Transverse colon (tissue), 4 donors: ENCODE results near the gene PHAF1. TPM values are rescaled to one million over a fixed set of nuclear protein-coding genes. Genes with fewer than 3 reads are reported as not detected.
A peak's percentile ranks its signal among the peaks of the same experiment; 100 is the strongest.

Source experiments
- DNase-seq: peaks from one replicate; pipeline ENCODE4 v3.0.0-alpha.2; 2019
- H3K27ac ChIP-seq, 4 donors: fragments of 200-600 bp; sonication (generic); 2 replicates each; pipeline ENCODE4 v1.5.1; 2016 to 2018; ENCODE audit warnings: inconsistent platforms in 4 of 4
- H3K27me3 ChIP-seq: fragments of 200-600 bp; sonication (generic); 2 replicates; pipeline ENCODE4 v1.5.1; 2017; ENCODE audit warnings: inconsistent platforms
- H3K36me3 ChIP-seq, 4 donors: fragments of 200-600 bp; sonication (generic); 2 replicates each; pipeline ENCODE4 v1.5.1; 2017 to 2019; ENCODE audit warnings: inconsistent platforms in 4 of 4
- H3K4me1 ChIP-seq, 4 donors: fragments of 200-600 bp; sonication (generic); 2 replicates each; pipeline ENCODE4 v1.5.1; 2017 to 2020; ENCODE audit warnings: inconsistent platforms in 4 of 4
- H3K4me3 ChIP-seq, 4 donors: fragments of 200-600 bp; sonication (generic); 1 replicate in 1 of 4; 2 replicates in 3 of 4; pipeline versions ENCODE4 v1.5.1 to v1.6.1; 2017 to 2019; ENCODE audit warnings: inconsistent platforms in 4 of 4
- H3K9me3 ChIP-seq, 2 donors: fragments of 200-600 bp; sonication (generic); 2 replicates each; pipeline ENCODE4 v1.5.1; 2017 to 2019; ENCODE audit warnings: inconsistent platforms in 2 of 2
- EP300 ChIP-seq: sonication (generic); formaldehyde crosslinking; IDR thresholded peaks from one replicate; pipeline ENCODE4 v1.6.1; 2017; ENCODE audit warnings: antibody characterized with exemption, low read depth
- POLR2A ChIP-seq: fragments of 450-650 bp; IDR thresholded peaks from one replicate; pipeline ENCODE4 v1.6.1; 2016; ENCODE audit warnings: antibody characterized with exemption, mild to moderate bottlenecking, moderate library complexity
- POLR2AphosphoS5 ChIP-seq, 3 donors: sonication (generic); formaldehyde crosslinking; IDR thresholded peaks; one replicate each; pipeline ENCODE4 v1.6.1; 2016; ENCODE audit warnings: antibody characterized with exemption in 3 of 3
- WGBS, 2 donors: methylation state at CpG; one replicate each; pipeline ENCODE4 v1.1.5; 2018; ENCODE audit warnings: low coverage in 1 of 2; 5-methylcytosine and 5-hydroxymethylcytosine counted together
- in situ Hi-C, 4 donors: fragments of 200-750 bp; cut with MboI; loops; one replicate each; pipeline versions ENCODE4 v1.15.0 to v1.15.1; 2017; ENCODE audit warnings: low sequenced_read_pairs in 3 of 4, low pct_ligation_motif_present in 1 of 4, low pct_unique_long_range_greater_than_20kb in 1 of 4
- intact Hi-C: fragments of 100-400 bp; cut with DNase I; formaldehyde crosslinking; loops from one replicate; pipeline ENCODE4 v1.15.1; 2023; ENCODE audit warnings: low total_unique reads
- total RNA-seq, 4 donors: library from RNA; depleted of rRNA; stranded (reverse); fragments of >200 nt; gene quantifications; one replicate each; pipeline ENCODE4 v1.1.0, GENCODE V29; 2016
- TF ChIP-seq, protein P1 (sequence below), 5 experiments: fragments of 200-600 bp in 3 of 5; fragments of 450-650 bp in 2 of 5; sonication (generic) in 3 of 5; IDR thresholded peaks; 1 replicate in 2 of 5; 2 replicates in 3 of 5; pipeline ENCODE4 v1.5.1; 2016 to 2017; ENCODE audit warnings: antibody characterized with exemption in 5 of 5, inconsistent platforms in 3 of 5, mild to moderate bottlenecking in 2 of 5, moderate library complexity in 1 of 5

PHAF1 gene
- total RNA-seq, 4 donors from 2014 or later: 13.3 to 23.8 (median 17.7) TPM

DNA sequence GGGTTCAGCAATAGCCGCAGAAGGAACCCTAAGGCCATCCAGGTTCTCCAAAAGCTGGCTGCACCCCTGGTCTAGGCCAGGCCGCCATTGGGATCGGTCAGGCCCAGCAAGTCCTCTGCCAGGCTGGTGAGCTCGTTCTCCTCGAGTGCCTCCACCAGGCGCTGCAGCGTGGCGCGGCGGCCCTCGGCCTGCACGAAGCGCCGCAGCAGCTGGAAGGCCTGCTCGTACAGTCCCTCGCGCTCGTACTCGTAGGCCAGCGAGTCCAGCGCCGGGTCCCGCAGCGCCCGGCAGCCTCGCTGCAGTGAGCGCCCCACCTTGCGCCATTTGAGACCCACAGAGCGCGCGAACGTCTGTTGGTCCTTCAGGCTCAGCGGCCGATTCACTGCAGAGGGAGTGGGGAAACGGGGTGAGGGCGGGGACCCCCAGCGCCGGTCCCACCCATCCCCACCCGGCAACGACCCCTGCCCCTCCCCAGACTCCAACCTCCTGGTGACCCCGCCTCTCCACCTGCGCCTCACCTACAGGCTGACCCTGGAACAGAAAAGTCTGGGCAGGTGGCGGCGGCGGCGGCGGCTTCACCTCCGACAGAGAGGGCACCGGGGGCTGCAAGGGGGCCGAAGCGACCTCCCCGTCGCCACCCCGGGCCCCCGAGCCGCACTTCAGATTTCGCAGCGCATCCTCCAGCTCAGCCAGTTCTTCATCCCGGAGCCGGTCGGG, 45.0 kb downstream of the PHAF1 start:
- TF ChIP-seq EP300: no peak
- Histone ChIP-seq H3K36me3 (no peaks in the 10 kb centered on the region), H3K9me3 (no peaks in the 10 kb centered on the region), H3K27me3 (peaks cover 13% of the 10 kb centered on the region), H3K27ac (no peak overlapping the region), H3K4me1 (peaks cover 11 to 49% (median 45%) of the 10 kb centered on the region in 4 donors), H3K4me3 (peak overlapping the region in 2 of 4 donors; percentile 12 to 30)
- intact Hi-C loops: no loop called here
- 54% methylated on average over 42 of the region's 61 CpGs; no CpG with 5 or more reads in 1 of the 2 donors for WGBS, 2 donors
- in situ Hi-C loops: loop anchor here in 3 of 4 donors (10.0 to 25.0 kb wide), 3 partner anchors 140 to 192 kb away; partner anchors contain the start of genes CES3 (in 1 of the 3) and CES4A (in 1 of the 3)
- no peak for DNase-seq

DNA sequence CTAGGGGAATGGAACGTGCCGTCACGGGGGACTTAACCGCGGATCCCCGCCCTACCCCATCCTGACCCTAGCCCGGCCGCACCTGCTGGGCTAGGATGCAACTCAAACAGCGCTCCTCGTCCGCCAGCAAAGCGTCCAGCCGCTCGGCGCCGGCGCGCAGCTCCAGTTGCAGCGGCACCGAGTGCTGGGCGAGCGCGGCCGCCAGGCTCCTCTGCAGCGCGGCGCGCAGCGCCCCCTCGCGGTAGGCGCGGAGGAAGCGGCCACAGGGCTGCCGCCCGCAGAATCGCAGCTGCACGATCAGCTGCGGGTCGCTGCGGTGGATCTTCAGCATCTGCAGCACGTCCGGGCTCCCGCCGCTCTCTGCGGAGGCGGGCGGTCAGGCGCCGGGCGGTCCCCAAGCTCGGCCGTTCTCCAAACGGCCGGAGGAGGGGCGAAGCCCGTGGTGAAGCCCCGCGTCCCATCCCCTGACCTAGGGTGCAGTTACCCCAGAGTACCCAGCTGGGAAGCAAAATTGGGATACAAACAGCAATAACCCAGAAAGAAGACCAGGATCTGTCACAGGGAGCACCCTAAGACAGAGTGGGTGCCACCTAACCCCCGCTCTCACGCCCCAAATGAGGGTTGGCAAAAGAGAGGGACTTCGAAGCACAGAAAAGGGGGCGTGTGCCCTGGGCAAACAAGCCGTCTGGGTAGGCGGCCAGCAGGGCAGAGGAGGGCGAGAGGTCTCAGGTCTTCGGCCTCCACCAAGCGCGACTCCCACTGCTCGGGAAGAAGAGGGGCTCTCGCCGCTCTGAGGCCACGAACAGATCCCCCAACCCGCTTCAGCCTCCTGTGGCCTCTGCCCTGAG, 45.8 kb downstream of the PHAF1 start:
- in situ Hi-C loops: loop anchor here in 3 of 4 donors (10.0 to 25.0 kb wide), 3 partner anchors 141 to 193 kb away; partner anchors contain the start of genes CES3 (in 1 of the 3) and CES4A (in 1 of the 3)
- peak; percentile 80 for DNase-seq
- WGBS, 2 donors: 23 to 43% methylated on average over 4 to 40 of the region's 74 CpGs

DNA sequence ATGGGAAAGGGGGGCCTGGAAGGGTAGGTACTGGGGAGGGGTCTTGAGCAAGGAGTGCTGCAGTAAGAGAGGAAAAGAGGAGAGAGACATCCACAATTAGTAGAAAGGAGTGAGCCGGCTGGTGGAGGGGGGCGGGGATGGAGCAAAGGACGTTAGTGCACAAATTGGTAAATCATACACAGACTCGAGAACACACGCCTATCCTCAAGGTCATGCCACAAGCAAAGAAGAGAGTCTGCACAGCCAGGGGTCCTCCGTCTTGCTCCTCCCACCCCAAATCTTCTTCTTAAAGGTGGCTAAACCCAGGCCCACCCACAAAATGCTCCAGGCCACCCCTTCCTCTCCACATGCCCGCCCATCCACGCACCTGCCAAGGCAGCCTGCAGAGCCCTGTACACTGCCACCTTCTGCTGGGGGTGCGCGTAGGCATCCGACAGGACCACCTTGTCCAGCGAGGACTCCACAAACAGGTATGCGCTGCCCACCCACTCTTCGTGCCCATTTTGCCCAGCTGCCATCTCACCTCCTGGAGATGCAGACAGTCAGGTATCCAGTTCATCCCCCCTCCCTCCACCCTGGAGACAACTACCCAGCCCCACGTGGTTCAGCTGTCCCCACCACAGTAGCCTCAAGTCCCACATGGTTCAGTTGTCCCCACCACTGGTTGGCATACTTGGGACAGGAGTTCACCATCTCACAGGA, 46.6 kb downstream of the PHAF1 start:
- in situ Hi-C loops (loop anchor here in 3 of 4 donors (10.0 to 25.0 kb wide), 3 partner anchors 141 to 194 kb away; partner anchors contain the start of genes CES3 (in 1 of the 3) and CES4A (in 1 of the 3)), intact Hi-C loops (loop anchor here (2.0 kb wide), 1 partner anchor 177 kb away; no protein-coding TSS in a partner anchor)
- Histone ChIP-seq H3K36me3 (no peaks in the 10 kb centered on the region), H3K4me1 (peaks cover 11 to 48% (median 38%) of the 10 kb centered on the region in 4 donors), H3K27me3 (no peaks in the 10 kb centered on the region), H3K4me3 (no peak overlapping the region), H3K9me3 (no peaks in the 10 kb centered on the region), H3K27ac (no peak overlapping the region)
- WGBS, 2 donors: 0 to 56% methylated on average over 1 to 15 of the region's 15 CpGs
- DNase-seq: no peak
- TF ChIP-seq EP300: no peak

More for the DNA sequence above, 45.8 kb downstream of the PHAF1 start:
- Histone ChIP-seq H3K36me3 (no peaks in the 10 kb centered on the region), H3K4me3 (peak overlapping the region in 2 of 4 donors; percentile 12 to 30), H3K9me3 (no peaks in the 10 kb centered on the region), H3K4me1 (peaks cover 11 to 49% (median 38%) of the 10 kb centered on the region in 4 donors), H3K27ac (no peak overlapping the region), H3K27me3 (peaks cover 5% of the 10 kb centered on the region)
- intact Hi-C loops: loop anchor here (2.0 kb wide), 1 partner anchor 177 kb away; no protein-coding TSS in a partner anchor
- peak in 1 of 3 donors; percentile 26 for TF ChIP-seq POLR2AphosphoS5 (IDR thresholded peaks at IDR 0.05)
- TF ChIP-seq POLR2A: no peak
- TF ChIP-seq, protein P1, sequence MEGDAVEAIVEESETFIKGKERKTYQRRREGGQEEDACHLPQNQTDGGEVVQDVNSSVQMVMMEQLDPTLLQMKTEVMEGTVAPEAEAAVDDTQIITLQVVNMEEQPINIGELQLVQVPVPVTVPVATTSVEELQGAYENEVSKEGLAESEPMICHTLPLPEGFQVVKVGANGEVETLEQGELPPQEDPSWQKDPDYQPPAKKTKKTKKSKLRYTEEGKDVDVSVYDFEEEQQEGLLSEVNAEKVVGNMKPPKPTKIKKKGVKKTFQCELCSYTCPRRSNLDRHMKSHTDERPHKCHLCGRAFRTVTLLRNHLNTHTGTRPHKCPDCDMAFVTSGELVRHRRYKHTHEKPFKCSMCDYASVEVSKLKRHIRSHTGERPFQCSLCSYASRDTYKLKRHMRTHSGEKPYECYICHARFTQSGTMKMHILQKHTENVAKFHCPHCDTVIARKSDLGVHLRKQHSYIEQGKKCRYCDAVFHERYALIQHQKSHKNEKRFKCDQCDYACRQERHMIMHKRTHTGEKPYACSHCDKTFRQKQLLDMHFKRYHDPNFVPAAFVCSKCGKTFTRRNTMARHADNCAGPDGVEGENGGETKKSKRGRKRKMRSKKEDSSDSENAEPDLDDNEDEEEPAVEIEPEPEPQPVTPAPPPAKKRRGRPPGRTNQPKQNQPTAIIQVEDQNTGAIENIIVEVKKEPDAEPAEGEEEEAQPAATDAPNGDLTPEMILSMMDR (IDR thresholded peaks at IDR 0.05): peak; percentile 56 to 98 (median 96)
- TF ChIP-seq EP300: no peak

DNA sequence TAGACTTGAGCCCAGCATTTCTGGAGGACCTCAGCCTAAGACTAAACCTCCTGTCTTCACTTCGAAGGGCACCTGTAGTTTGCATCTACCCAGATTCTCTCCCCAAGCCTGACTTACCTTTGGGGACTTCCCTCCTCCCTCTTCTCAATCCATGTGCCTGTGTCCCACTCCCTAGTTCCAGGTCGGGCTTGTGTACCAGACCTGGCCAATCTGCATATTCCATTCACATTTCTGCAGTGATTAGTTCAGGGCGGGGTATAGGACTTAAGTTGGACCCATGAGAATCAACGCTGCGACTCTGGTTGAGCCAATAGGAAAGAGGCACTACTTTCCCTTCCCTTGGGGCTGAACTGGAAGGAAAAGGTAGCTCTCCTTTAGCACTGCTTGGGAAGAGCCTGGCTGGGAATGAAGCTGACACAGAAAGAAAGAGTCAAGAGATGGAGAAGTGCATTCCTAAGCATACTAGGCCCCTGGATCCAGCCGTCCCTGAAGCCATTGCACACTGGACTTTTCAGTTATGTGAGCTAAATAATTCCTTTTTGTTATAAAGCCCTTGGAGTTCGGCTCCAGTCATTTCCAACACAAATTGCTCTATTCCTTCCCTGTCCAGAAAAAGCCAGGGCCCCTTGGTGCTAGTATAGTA, 47.5 kb downstream of the PHAF1 start:
- no peak overlapping the region for H3K4me3 ChIP-seq
- peaks cover 9% of the 10 kb centered on the region for H3K27me3 ChIP-seq
- DNase-seq: no peak
- H3K9me3 ChIP-seq: no peaks in the 10 kb centered on the region
- no peaks in the 10 kb centered on the region for H3K36me3 ChIP-seq
- in situ Hi-C loops: loop anchor here in 3 of 4 donors (10.0 to 25.0 kb wide), 3 partner anchors 142 to 195 kb away; partner anchors contain the start of genes CES3 (in 1 of the 3) and CES4A (in 1 of the 3)
- peaks cover 12 to 53% (median 40%) of the 10 kb centered on the region in 4 donors for H3K4me1 ChIP-seq
- H3K27ac ChIP-seq: peak overlapping the region in 3 of 4 donors; percentile 90 to 93 (median 92)
- intact Hi-C loops: loop anchor here (2.0 kb wide), 1 partner anchor 178 kb away; no protein-coding TSS in a partner anchor
- TF ChIP-seq, protein P1 (IDR thresholded peaks at IDR 0.05): no peak
- no peak for TF ChIP-seq EP300
- TF ChIP-seq POLR2AphosphoS5 (IDR thresholded peaks at IDR 0.05): no peak
- 83 to 88% methylated on average over 3 to 7 of the region's 7 CpGs for WGBS, 2 donors
